ENCODE measurements around the gene PFDN2. TPM values are rescaled to one million over a fixed set of nuclear protein-coding genes. Genes with fewer than 3 reads are reported as not detected.

Gene PFDN2
- total and polyA plus RNA-seq, 2 donors (not counting 3 experiments of a cell fraction or from before 2014, with no cell fraction given): 104 to 157 TPM

DNA sequence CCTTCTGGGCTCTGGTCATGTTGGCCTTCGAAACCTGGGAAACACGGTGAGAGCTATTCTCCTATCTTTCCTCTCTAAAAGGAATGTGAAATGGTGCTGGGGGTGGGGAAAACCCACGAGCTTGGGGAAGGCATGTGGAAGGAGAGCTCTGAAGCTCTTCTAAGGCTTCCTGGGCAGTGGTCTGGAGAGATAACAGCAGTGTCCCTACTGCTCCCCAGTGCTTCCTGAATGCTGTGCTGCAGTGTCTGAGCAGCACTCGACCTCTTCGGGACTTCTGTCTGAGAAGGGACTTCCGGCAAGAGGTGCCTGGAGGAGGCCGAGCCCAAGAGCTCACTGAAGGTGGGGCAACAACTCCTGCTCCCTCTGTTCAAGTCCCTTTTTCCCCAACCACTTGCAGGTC is 44.2 kb upstream of the PFDN2 start:
- no TSS peak for BruUV-seq (replicated peaks)
- DNase-seq (ENCODE audit: low read depth, low spot score): no peak
- Histone ChIP-seq H3K9me3 (replicated peaks; ENCODE audit: control insufficient read depth, insufficient read depth, low read length) (no peaks in the 10 kb centered on the region), H3K79me2 (ENCODE audit: control insufficient read depth, insufficient read depth, low read length) (peaks cover 7% of the 10 kb centered on the region), H2AFZ (ENCODE audit: low read depth, low read length) (no peak overlapping the region), H3K27ac (ENCODE audit: insufficient read depth, low read depth, low read length) (no peak overlapping the region), H3K4me2 (ENCODE audit: insufficient read depth, low read length) (no peak overlapping the region), H3K9ac (replicated peaks; ENCODE audit: extremely low read depth, insufficient read depth, low read length) (no peak overlapping the region), H4K20me1 (replicated peaks; ENCODE audit: control insufficient read depth, extremely low read depth, insufficient read depth, low read length) (no peaks in the 10 kb centered on the region), H3K36me3 (ENCODE audit: control insufficient read depth in 2 of 2, extremely low read depth in 1 of 2, insufficient read depth in 2 of 2, low read length in 2 of 2) (peaks cover 2 to 11% of the 10 kb centered on the region in 2 experiments), H3K4me1 (ENCODE audit: control insufficient read depth, extremely low read depth, insufficient read depth, low read length) (peaks cover 20% of the 10 kb centered on the region), H3K4me3 (replicated peaks in 1 of 3; ENCODE audit: insufficient read depth in 1 of 3, low read depth in 1 of 3, low read length in 3 of 3) (no peak overlapping the region), H3K9me1 (replicated peaks; ENCODE audit: control insufficient read depth, extremely low read depth, insufficient read depth, low read length) (no peaks in the 10 kb centered on the region), H3K27me3 (ENCODE audit: control insufficient read depth in 2 of 2, insufficient read depth in 2 of 2, low read length in 2 of 2) (no peaks in the 10 kb centered on the region)
- TF ChIP-seq, protein P1, sequence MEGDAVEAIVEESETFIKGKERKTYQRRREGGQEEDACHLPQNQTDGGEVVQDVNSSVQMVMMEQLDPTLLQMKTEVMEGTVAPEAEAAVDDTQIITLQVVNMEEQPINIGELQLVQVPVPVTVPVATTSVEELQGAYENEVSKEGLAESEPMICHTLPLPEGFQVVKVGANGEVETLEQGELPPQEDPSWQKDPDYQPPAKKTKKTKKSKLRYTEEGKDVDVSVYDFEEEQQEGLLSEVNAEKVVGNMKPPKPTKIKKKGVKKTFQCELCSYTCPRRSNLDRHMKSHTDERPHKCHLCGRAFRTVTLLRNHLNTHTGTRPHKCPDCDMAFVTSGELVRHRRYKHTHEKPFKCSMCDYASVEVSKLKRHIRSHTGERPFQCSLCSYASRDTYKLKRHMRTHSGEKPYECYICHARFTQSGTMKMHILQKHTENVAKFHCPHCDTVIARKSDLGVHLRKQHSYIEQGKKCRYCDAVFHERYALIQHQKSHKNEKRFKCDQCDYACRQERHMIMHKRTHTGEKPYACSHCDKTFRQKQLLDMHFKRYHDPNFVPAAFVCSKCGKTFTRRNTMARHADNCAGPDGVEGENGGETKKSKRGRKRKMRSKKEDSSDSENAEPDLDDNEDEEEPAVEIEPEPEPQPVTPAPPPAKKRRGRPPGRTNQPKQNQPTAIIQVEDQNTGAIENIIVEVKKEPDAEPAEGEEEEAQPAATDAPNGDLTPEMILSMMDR (IDR thresholded peaks at IDR 0.05; ENCODE audit: extremely low read depth in 1 of 2, insufficient read depth in 1 of 2, low read depth in 1 of 2, low read length in 2 of 2): no peak
- TF ChIP-seq FOS (IDR thresholded peaks at IDR 0.05; ENCODE audit: borderline replicate concordance, insufficient read depth, low read length): no peak
- TF ChIP-seq POLR2A (IDR thresholded peaks at IDR 0.05; ENCODE audit: low read depth, low read length): no peak
- TF ChIP-seq MYC (IDR thresholded peaks at IDR 0.05; ENCODE audit: low read depth, low read length): no peak
- TF ChIP-seq POLR2AphosphoS5 (IDR thresholded peaks at IDR 0.05; ENCODE audit: insufficient read depth, low read depth, low read length): no peak
- no peak for TF ChIP-seq GATA2 (IDR thresholded peaks at IDR 0.05; ENCODE audit: insufficient read depth, insufficient read length, low read depth, low read length)
- no peak for TF ChIP-seq JUN (IDR thresholded peaks at IDR 0.05; ENCODE audit: borderline replicate concordance, insufficient read depth, insufficient read length, low read depth)
- no peak for TF ChIP-seq EZH2 (IDR thresholded peaks at IDR 0.05; ENCODE audit: borderline replicate concordance, low read depth, low read length, severe bottlenecking)
- TF ChIP-seq, protein P2, sequence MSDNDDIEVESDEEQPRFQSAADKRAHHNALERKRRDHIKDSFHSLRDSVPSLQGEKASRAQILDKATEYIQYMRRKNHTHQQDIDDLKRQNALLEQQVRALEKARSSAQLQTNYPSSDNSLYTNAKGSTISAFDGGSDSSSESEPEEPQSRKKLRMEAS (IDR thresholded peaks at IDR 0.05; ENCODE audit: insufficient read depth, insufficient read length): no peak
- no peak for FAIRE-seq
- intact Hi-C loops (cut with micrococcal nuclease): no loop called here
- dilution Hi-C loops (cut with MboI; ENCODE audit: extremely low pct_ligation_motif_present, low sequenced_read_pairs): no loop called here
- POLR2A ChIA-PET: no interaction called here
- CTCF ChIA-PET: interaction anchor here (1.0 kb wide), 1 partner anchor 9 kb away, joined by 3 read pairs; no protein-coding TSS in a partner anchor
